ENCODE measurements around the gene DOCK2.

The DOCK2 gene

GRCh38 chr5:169856571-169856970, 219.5 kb downstream of the DOCK2 start:
- Histone ChIP-seq H3K27ac (no peak overlapping the region), H3K9ac (no peak overlapping the region), H3K79me2 (ENCODE audit: insufficient read depth, low read depth) (no peaks in the 10 kb centered on the region), H3K4me2 (no peak overlapping the region), H2AFZ (ENCODE audit: low read depth) (no peak overlapping the region), H3K36me3 (ENCODE audit: insufficient read depth) (no peaks in the 10 kb centered on the region), H4K20me1 (ENCODE audit: insufficient read depth) (no peaks in the 10 kb centered on the region), H3K4me3 (IDR thresholded peaks at IDR 0.05; ENCODE audit: insufficient read depth, low read depth, low read length) (no peak overlapping the region), H3K4me1 (ENCODE audit: low read depth, poor library complexity, severe bottlenecking) (no peaks in the 10 kb centered on the region), H3K27me3 (ENCODE audit: insufficient read depth, low read depth) (no peaks in the 10 kb centered on the region)
- TF ChIP-seq, protein P1, sequence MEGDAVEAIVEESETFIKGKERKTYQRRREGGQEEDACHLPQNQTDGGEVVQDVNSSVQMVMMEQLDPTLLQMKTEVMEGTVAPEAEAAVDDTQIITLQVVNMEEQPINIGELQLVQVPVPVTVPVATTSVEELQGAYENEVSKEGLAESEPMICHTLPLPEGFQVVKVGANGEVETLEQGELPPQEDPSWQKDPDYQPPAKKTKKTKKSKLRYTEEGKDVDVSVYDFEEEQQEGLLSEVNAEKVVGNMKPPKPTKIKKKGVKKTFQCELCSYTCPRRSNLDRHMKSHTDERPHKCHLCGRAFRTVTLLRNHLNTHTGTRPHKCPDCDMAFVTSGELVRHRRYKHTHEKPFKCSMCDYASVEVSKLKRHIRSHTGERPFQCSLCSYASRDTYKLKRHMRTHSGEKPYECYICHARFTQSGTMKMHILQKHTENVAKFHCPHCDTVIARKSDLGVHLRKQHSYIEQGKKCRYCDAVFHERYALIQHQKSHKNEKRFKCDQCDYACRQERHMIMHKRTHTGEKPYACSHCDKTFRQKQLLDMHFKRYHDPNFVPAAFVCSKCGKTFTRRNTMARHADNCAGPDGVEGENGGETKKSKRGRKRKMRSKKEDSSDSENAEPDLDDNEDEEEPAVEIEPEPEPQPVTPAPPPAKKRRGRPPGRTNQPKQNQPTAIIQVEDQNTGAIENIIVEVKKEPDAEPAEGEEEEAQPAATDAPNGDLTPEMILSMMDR (conservative IDR thresholded peaks at IDR 0.05; ENCODE audit: low read depth, low read length), result no peak

GRCh38 chr5:169860585-169860984, 223.5 kb downstream of the DOCK2 start:
- Histone ChIP-seq H3K27me3 (ENCODE audit: insufficient read depth, low read depth) (no peaks in the 10 kb centered on the region), H2AFZ (ENCODE audit: low read depth) (no peak overlapping the region), H3K4me2 (no peak overlapping the region), H3K4me1 (ENCODE audit: low read depth, poor library complexity, severe bottlenecking) (no peaks in the 10 kb centered on the region), H3K79me2 (ENCODE audit: insufficient read depth, low read depth) (no peaks in the 10 kb centered on the region), H4K20me1 (ENCODE audit: insufficient read depth) (no peaks in the 10 kb centered on the region), H3K36me3 (ENCODE audit: insufficient read depth) (no peaks in the 10 kb centered on the region), H3K27ac (no peak overlapping the region), H3K9ac (no peak overlapping the region), H3K4me3 (IDR thresholded peaks at IDR 0.05; ENCODE audit: insufficient read depth, low read depth, low read length) (no peak overlapping the region)
- TF ChIP-seq, protein P1 (conservative IDR thresholded peaks at IDR 0.05; ENCODE audit: low read depth, low read length), result no peak

DNA sequence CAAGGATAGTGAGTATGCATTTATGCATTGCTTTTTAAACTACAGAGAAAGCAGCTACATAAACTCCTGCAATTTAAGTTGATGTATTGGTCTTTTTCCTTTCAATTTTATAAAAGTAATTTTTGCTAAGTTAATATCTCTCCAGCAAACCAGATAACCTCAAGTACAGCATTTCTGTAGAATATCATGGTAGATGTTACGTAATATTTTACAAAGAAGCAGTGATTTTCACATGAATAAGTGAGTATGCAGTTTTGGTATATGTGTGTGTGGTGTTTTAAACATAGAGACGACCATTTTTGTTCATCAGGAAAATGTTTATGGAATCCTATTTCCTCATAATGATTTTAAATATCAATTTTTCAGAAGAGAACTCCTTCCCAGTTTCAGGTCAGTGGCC, 224.4 kb downstream of the DOCK2 start:
- no peaks in the 10 kb centered on the region for H4K20me1 ChIP-seq (ENCODE audit: insufficient read depth)
- no peak overlapping the region for H2AFZ ChIP-seq (ENCODE audit: low read depth)
- H3K27ac ChIP-seq, result no peak overlapping the region
- no peak overlapping the region for H3K4me2 ChIP-seq
- H3K36me3 ChIP-seq (ENCODE audit: insufficient read depth), result no peaks in the 10 kb centered on the region
- no peak overlapping the region for H3K9ac ChIP-seq
- H3K27me3 ChIP-seq (ENCODE audit: insufficient read depth, low read depth), result no peaks in the 10 kb centered on the region
- no peaks in the 10 kb centered on the region for H3K79me2 ChIP-seq (ENCODE audit: insufficient read depth, low read depth)
- no peak overlapping the region for H3K4me3 ChIP-seq (IDR thresholded peaks at IDR 0.05; ENCODE audit: insufficient read depth, low read depth, low read length)
- H3K4me1 ChIP-seq (ENCODE audit: low read depth, poor library complexity, severe bottlenecking), result no peaks in the 10 kb centered on the region
- TF ChIP-seq, protein P1 (conservative IDR thresholded peaks at IDR 0.05; ENCODE audit: low read depth, low read length), result no peak

DNA sequence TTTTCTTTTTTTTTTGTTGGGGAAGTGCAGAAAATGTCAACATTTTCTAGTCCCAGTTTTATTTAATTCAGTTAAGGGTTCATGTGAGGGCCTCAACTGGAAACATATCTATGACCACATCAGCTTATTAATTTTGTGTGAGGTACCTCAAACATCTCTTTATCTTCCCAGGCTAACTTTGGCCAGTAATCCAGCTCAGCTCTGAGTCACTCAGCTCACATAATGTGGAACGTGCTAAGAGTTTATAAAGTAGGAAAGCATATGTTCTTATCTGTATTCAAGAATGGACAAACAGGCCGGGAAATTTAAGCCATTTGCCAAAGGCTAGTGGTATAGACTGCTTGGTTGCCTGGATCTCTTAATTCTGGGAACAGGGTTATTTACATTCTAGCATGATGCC, 224.9 kb downstream of the DOCK2 start:
- Histone ChIP-seq H3K27ac (no peak overlapping the region), H3K79me2 (ENCODE audit: insufficient read depth, low read depth) (no peaks in the 10 kb centered on the region), H3K27me3 (ENCODE audit: insufficient read depth, low read depth) (no peaks in the 10 kb centered on the region), H4K20me1 (ENCODE audit: insufficient read depth) (no peaks in the 10 kb centered on the region), H3K4me2 (no peak overlapping the region), H2AFZ (ENCODE audit: low read depth) (no peak overlapping the region), H3K4me3 (IDR thresholded peaks at IDR 0.05; ENCODE audit: insufficient read depth, low read depth, low read length) (no peak overlapping the region), H3K4me1 (ENCODE audit: low read depth, poor library complexity, severe bottlenecking) (no peaks in the 10 kb centered on the region), H3K36me3 (ENCODE audit: insufficient read depth) (no peaks in the 10 kb centered on the region), H3K9ac (no peak overlapping the region)
- TF ChIP-seq, protein P1 (conservative IDR thresholded peaks at IDR 0.05; ENCODE audit: low read depth, low read length), result no peak

Measured in KMS-11 (cell line).